ENCODE results near the gene TACR2.

Gene TACR2

DNA sequence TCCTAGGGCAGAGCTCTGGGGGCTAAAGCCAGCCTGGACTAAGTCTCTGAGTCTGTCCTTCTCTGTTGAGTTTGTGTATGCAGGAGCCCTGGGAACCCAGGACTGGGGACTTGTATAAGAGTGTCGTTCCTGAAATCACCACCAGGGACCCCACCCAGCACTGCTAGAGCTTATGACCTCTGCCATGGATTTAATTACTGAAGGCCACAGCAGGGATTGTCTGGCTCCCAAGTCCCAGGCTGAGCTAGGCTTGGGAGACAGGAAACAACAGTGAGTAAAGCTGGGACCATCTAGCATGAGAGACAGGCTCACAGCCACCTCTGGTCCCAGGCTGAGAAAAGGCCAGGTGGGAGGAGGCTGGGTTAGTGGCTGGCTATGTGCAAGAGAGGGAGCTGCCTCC lies 33.1 kb upstream of the TACR2 start:
- DNase-seq: peak; percentile 92

DNA sequence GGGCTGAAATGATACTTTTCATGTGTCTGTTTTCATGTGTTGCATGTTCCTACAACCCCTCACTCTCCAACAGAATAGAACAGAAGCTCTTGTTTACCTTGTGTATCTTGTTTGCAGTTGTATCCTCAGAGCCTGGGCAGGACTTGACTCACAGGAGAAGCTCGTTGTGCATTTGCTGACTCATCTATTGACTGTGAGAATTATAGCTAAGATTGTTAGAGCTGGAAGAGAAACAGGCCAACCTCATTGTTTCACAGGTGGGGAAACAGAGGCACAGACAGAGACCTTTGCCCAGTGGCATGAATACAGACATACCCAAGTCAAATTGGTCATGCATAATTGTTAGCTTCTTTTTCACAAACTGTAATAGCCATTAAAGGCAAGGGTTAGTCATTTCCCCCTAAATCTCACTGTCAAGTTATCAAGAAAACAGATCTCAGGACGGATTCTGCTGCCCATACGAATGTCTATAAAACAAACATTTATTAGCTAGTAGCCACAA lies 30.0 kb upstream of the TACR2 start:
- peak; percentile 30 for DNase-seq

GRCh38 chr10:69446229-69446628 lies 29.5 kb upstream of the TACR2 start:
- DNase-seq: no peak

GRCh38 chr10:69445041-69445440 lies 28.3 kb upstream of the TACR2 start:
- DNase-seq: no peak

DNA sequence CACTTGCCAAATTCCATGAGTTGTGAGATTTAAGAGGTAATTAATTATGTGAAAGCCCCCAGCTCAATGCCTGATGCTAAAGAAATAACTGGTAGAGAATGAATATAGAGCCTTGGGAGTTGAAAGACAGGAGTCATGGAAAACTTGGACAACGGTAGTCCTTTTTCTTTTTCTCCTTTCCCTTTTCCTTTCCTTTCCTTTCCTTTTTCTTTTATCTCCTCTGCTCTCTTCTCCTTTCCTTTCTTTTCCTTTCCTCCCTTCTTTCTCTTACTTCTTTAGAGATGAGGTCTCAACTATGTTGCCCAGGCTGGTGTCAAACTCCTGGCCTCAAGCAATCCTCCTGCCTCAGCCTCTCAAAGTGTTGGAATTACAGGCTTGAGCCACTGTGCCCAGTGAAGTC lies 26.6 kb upstream of the TACR2 start:
- DNase-seq: no peak

DNA sequence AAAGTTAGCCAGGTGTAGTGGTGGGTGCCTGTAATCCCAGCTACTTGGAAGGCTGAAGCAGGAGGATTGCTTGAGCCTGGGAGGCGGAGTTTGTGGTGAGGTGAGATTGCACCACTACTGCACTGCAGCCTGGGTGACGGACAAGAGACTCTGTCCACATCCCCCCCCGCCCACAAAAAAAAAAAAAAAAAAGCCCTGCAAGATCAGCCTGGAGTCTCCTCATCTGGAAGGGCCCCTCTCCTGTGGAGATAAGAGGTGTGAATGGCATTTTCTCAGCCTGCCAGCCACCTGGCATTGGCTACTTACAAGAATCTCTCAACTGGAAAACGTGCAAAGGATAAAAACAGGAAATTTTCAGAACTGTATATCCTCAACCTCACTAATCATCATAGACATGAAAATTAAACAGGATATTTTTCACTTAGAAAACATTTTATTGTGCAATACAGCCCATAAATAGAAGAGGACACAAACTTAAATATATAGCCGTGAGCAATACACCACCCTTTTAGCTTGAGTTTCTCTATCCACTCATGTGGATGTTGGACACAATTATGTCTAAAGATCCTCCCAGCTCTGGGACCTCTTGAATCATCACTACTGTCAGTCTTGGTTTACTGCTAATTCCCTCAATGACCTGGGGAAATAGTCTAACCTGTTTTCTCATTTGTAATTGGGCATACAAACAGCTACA lies 23.2 kb upstream of the TACR2 start:
- DNase-seq: no peak

DNA sequence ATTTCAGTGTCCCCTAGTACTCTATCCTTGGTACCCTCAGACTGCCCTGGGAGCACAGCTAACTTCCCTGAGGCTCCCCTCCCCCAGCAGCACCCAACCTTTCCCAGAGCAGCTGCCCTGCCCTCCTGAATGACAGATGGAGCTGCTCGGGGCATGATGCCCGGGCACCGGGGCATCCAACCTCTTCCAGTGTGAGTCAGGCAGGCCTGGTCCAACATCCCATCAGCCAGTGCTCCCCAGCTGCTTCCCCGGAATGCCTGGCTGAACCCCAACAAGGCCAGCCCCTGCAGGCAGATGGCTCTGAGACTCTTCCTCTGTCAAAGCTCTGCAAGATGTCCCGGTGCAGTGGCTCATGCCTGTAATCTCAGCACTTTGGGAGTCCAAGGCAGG lies 22.6 kb upstream of the TACR2 start:
- DNase-seq: no peak

- no peak for DNase-seq
These were observed 22.0 kb upstream of the TACR2 start for GRCh38 chr10:69438536-69439349.

DNA sequence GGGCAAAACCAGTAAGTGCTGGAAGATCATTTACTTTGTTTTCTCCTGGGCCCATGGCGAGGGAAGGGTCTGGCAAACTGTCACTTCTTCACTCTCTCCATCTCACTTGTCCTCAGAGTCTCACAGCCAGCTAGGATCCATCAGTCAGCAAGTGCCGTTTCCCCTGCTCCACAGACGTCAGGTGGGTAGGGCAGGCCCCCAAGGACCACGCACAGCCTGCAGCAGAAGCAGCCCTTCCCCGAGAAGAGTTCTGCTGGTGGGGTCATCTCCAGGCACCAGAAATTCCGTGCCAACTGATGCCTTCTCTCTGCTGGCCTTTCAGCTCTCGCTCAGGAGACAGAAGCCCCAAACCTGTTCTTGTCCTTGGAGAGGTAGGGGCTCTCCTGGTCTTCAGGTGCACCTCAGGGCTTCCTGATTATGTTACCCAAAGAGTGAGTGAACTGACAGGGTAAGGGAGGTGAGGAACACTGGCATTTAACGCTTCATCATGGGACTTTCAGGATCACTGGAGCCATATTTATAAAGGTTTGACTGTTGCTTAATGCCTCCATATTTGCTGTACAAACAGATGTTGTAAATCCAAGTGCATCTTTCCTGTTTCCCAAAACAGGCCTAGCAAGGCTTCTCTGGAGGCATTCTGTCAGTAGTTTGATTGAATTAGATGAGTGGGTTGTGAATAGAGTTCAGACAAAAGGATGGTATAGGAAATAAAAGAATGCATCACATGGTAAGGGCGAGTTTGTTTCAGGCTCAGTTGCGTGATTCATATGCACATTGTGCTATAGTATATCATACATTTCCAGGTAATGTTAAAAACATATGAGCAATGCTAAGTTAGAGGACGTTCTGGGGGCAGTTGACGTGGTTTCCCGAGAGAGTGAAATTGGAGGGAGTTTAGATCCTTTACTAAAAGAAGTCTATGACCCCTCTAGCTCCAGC lies 20.9 kb upstream of the TACR2 start:
- DNase-seq: no peak

DNA sequence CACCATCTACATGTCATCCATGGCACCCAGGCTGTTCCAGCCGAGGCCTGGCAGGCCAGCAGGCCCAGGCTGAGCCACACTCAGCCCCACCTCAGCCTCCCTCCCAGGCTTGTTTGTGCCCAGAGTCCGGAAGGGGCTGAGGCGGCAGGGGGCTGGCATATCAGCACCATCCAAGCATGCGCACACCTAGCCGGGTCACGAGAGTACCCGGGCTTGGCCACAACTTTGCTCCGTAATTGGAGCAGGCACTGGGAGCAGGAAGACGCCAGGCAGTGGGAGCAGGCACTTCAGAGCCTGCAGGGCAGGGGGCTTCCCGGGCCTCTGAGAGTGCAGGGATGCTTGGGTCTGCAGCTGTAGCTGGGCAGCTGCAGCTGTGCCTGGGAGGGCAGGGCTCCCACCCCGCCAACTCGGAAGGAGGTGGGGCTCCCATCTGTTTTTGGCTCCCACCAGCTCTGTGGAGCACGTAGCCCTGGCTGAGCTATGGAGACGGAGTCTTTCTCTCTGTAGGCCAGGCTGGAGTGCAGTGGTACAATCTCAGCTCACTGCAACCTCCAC lies 19.3 kb upstream of the TACR2 start:
- no peak for DNase-seq

DNA sequence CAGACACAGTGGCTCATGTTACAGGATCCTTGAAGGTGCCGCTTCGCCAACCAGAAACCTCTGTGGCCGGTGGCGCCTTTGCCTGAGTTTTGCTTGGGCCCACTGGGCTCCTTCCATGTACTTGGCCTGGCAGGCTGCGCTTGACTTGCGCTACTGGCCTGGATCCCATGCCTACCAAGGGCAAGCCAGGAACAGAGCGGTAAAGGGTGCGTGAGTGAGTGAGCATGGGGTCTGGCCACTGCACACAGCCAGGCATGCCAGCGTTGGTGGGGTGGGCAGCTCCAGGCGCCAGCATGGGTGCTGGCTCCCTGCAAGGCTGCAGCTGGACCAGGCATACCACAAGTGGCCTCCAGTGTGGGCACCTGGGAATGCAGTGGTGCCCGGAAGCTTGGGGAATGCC lies 18.2 kb upstream of the TACR2 start:
- DNase-seq: no peak

GRCh38 chr10:69434169-69434568 lies 17.5 kb upstream of the TACR2 start:
- no peak for DNase-seq

DNA sequence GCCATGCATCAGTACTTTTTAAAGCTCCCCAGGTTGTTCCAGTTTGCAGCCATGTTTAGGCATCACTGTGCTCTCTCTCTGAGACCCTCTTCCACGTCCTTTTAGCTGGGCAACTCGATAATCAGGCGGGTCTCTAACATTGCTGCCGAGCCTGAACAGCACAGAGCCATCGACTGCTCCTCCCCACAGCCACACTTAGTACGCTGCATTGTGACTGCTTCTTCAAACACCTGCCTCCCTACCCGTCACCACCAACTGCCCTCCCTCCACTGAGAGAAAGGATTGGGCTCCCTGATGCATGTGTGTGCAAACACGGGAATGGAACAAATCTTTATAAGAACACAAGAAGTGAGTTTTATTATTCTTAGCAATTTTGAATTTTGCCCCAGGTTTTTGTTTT lies 11.4 kb upstream of the TACR2 start:
- DNase-seq: peak; percentile 83

DNA sequence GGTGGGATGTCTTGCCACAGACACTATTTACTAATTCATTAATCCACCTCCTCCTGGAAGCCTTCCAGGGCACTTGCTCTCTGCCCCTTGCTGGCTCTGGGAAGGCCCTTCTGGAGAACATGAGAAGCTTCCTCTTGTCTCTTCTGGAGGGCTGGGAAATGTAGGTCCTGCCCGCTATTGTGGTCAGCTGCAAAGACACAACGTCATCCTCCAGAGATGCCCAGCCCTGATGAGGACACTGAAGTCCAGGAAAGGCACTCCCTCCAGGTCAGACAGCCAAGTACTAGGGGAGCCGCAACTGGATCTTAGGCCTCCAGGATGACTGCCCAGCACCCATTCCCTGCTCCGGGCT lies 9.6 kb upstream of the TACR2 start:
- no peak for DNase-seq

- peak; percentile 58 for DNase-seq
These were observed 9.0 kb upstream of the TACR2 start for GRCh38 chr10:69425511-69426298.

GRCh38 chr10:69425041-69425440 lies 8.3 kb upstream of the TACR2 start:
- no peak for DNase-seq

DNA sequence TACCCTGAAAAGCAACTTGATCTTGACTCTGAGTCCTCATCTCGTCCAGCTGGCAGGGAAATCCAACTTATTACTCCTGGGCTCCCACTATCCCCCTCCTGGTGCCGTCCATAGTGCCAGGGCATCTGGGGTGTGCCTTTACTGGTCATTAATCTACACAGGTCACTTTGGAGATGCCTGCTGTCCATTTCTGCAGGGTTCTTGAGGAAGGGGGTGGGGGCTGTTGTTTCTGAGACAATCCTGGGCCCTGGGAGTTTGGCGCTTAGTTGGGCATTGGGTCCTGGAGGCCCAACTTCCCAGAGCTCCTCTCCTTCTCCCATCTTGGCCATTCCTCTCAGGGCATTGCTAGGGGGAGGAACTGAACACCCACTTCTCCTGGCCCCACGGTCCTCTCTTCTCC lies 6.0 kb upstream of the TACR2 start:
- DNase-seq: no peak

DNA sequence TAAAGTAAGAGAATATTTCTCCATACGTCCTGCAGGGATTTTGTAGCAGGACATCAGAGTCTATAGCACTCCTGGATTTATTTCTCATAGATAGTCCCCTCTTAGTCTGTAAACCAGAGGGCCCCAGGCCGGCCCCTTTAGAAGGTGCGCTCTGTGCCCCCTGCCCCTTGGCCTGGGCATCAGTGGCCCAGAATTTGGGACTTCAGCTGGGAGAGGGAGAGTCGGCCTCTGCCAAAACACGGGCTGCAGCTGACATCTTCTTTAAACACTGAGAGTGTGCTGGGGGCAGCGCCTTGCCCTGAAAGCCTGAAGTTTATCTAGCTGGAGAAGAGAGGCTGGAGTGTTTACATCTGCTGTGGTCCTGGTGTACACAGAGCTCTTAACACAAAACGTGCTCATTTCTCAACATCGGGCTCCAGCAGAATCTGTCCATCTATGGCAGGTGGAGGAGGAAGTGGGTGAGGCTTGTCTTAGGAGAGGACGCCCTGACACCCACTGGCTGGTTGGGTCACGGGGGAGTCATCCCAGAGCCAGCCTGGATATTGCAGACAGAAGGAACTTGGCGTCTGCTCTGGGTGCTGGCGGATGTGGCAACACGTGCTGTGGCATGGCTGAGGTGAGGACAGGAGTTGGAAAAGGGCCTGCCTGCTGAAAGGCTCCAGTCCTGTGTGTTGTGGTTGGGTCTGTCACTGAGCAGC lies 5.0 kb upstream of the TACR2 start:
- DNase-seq: peak; percentile 95

GRCh38 chr10:69419744-69420126 lies 3.0 kb upstream of the TACR2 start:
- no peak for DNase-seq

- DNase-seq: no peak
These were observed 2.5 kb upstream of the TACR2 start for GRCh38 chr10:69419096-69419743.
